ENCODE measurements around the gene CGN. TPM values are rescaled to one million over a fixed set of nuclear protein-coding genes. Genes with fewer than 3 reads are reported as not detected.

CGN gene
- total and polyA plus RNA-seq, 10 donors = 0.09 to 0.87 (median 0.27) TPM; not detected in 2

GRCh38 chr1:151492120-151492519, 19.1 kb upstream of the CGN start:
- peaks cover 0 to 6% (median 0%) of the 10 kb centered on the region in 7 donors for H3K27me3 ChIP-seq (replicated peaks in 1 of 7)
- H3K36me3 ChIP-seq = no peaks in the 10 kb centered on the region
- intact Hi-C loops (cut with DNase I; ENCODE audit: low total_unique reads) = no loop called here
- H3K27ac ChIP-seq = no peak overlapping the region
- 58 to 95% (median 67%) methylated on average over 1 of the region's 1 CpG for WGBS, 5 donors
- DNase-seq = no peak
- H3K9me3 ChIP-seq = no peaks in the 10 kb centered on the region
- TF ChIP-seq CTCF (IDR thresholded peaks at IDR 0.05 in 8 of 11, conservative IDR thresholded peaks at IDR 0.05 in 3 of 11) (no peak), POLR2A (IDR thresholded peaks at IDR 0.05) (no peak), POLR2AphosphoS5 (IDR thresholded peaks at IDR 0.05) (no peak)
- H3K4me1 ChIP-seq = no peaks in the 10 kb centered on the region
- no peak overlapping the region for H3K4me3 ChIP-seq

- intact Hi-C loops (cut with DNase I; ENCODE audit: low total_unique reads) = no loop called here
- 77 to 93% (median 90%) methylated on average over 3 of the region's 3 CpGs for WGBS, 5 donors
- peaks cover 0 to 6% (median 0%) of the 10 kb centered on the region in 7 donors for H3K27me3 ChIP-seq (replicated peaks in 1 of 7)
- TF ChIP-seq CTCF (IDR thresholded peaks at IDR 0.05 in 8 of 11, conservative IDR thresholded peaks at IDR 0.05 in 3 of 11) (no peak), POLR2A (IDR thresholded peaks at IDR 0.05) (no peak), POLR2AphosphoS5 (IDR thresholded peaks at IDR 0.05) (no peak)
- no peak overlapping the region for H3K4me3 ChIP-seq
- no peak for DNase-seq
- H3K4me1 ChIP-seq = no peaks in the 10 kb centered on the region
- H3K9me3 ChIP-seq = no peaks in the 10 kb centered on the region
- no peak overlapping the region for H3K27ac ChIP-seq
- no peaks in the 10 kb centered on the region for H3K36me3 ChIP-seq
These were observed 18.1 kb upstream of the CGN start for GRCh38 chr1:151493042-151493441.

GRCh38 chr1:151494741-151495281, 16.4 kb upstream of the CGN start:
- intact Hi-C loops (cut with DNase I; ENCODE audit: low total_unique reads) = no loop called here
- peaks cover 0 to under 1% (median 0%) of the 10 kb centered on the region in 7 donors for H3K27me3 ChIP-seq (replicated peaks in 1 of 7)
- no peaks in the 10 kb centered on the region for H3K36me3 ChIP-seq
- 0 to 17% (median 0%) methylated on average over 1 of the region's 1 CpG; no CpG with 5 or more reads in 1 of the 5 donors for WGBS, 5 donors
- no peak overlapping the region for H3K4me3 ChIP-seq
- no peak overlapping the region for H3K27ac ChIP-seq
- H3K9me3 ChIP-seq = no peaks in the 10 kb centered on the region
- DNase-seq = no peak
- TF ChIP-seq CTCF (IDR thresholded peaks at IDR 0.05 in 8 of 11, conservative IDR thresholded peaks at IDR 0.05 in 3 of 11) = no peak
- no peak for TF ChIP-seq POLR2A (IDR thresholded peaks at IDR 0.05)
- TF ChIP-seq POLR2AphosphoS5 (IDR thresholded peaks at IDR 0.05) = no peak
- H3K4me1 ChIP-seq = no peaks in the 10 kb centered on the region

- 68 to 85% (median 73%) methylated on average over 1 of the region's 1 CpG for WGBS, 5 donors
- no peak for TF ChIP-seq POLR2AphosphoS5 (IDR thresholded peaks at IDR 0.05)
- no peaks in the 10 kb centered on the region for H3K36me3 ChIP-seq
These were observed 15.9 kb upstream of the CGN start for GRCh38 chr1:151495316-151495715.

More at GRCh38 chr1:151495316-151495715, 15.9 kb upstream of the CGN start:
- DNase-seq = no peak
- Histone ChIP-seq H3K27me3 (replicated peaks in 1 of 7) (no peaks in the 10 kb centered on the region), H3K4me3 (no peak overlapping the region), H3K4me1 (no peaks in the 10 kb centered on the region), H3K27ac (no peak overlapping the region), H3K9me3 (no peaks in the 10 kb centered on the region)
- intact Hi-C loops (cut with DNase I; ENCODE audit: low total_unique reads) = no loop called here

Measured in spleen (tissue), 11 donors.